K562 (cell line): Measurements from ENCODE around the gene RNGTT. TPM values are rescaled to one million over a fixed set of nuclear protein-coding genes. Genes with fewer than 3 reads are reported as not detected.

Experiments used
- ATF1 ChIP-seq, 2 experiments: fragments of 450-650 bp in 1 of 2; IDR thresholded peaks; 2 replicates each; pipeline ENCODE4 v1.6.1; 2016; ENCODE audit warnings: missing compliant biosample characterization in 1 of 2, missing genetic modification characterization in 1 of 2
- ATF7 ChIP-seq: fragments of 450-650 bp; IDR thresholded peaks from 2 replicates; pipeline ENCODE4 v1.7.1; 2014; ENCODE audit warnings: mild to moderate bottlenecking, moderate library complexity
- CEBPB ChIP-seq: fragments of 450-650 bp; IDR thresholded peaks from 2 replicates; pipeline ENCODE4 v1.6.1; 2016; ENCODE audit warnings: missing genetic modification characterization, missing compliant biosample characterization
- CREB3 ChIP-seq: fragments of 450-650 bp; conservative IDR thresholded peaks from 2 replicates; pipeline ENCODE4 v1.6.1; 2016; ENCODE audit warnings: missing genetic modification characterization, low read depth, mild to moderate bottlenecking, missing compliant biosample characterization, moderate library complexity
- CTBP1 ChIP-seq: fragments of 450-650 bp; IDR thresholded peaks from 2 replicates; pipeline ENCODE4 v1.6.1; 2016; ENCODE audit warnings: borderline replicate concordance
- DMBX1 ChIP-seq: fragments of 250-450 bp; sonication (Bioruptor Pico); IDR thresholded peaks from 2 replicates; pipeline ENCODE4 v1.8.0; 2022; ENCODE audit warnings: inconsistent platforms, mild to moderate bottlenecking, moderate library complexity, borderline replicate concordance
- EP400 ChIP-seq: fragments of 450-650 bp; IDR thresholded peaks from 2 replicates; pipeline ENCODE4 v1.6.1; 2017; ENCODE audit warnings: antibody characterized with exemption, mild to moderate bottlenecking, moderate library complexity
- ERF ChIP-seq: fragments of 450-650 bp; formaldehyde crosslinking; IDR thresholded peaks from 2 replicates; pipeline ENCODE4 v1.4.0; 2020; ENCODE audit warnings: mild to moderate bottlenecking, mixed read lengths
- KAT8 ChIP-seq: fragments of 450-650 bp; IDR thresholded peaks from 2 replicates; pipeline ENCODE4 v1.6.1; 2016; ENCODE audit warnings: low read depth, mild to moderate bottlenecking
- KDM1A ChIP-seq, 2 experiments: fragments of 450-650 bp; IDR thresholded peaks; 2 replicates each; pipeline ENCODE4 v1.6.1; 2016; ENCODE audit warnings: mild to moderate bottlenecking in 2 of 2
- KHSRP ChIP-seq: fragments of 450-650 bp; IDR thresholded peaks from 2 replicates; pipeline ENCODE4 v1.6.1; 2017
- MTA3 ChIP-seq: fragments of 450-650 bp; formaldehyde crosslinking; IDR thresholded peaks from 2 replicates; pipeline ENCODE4 v1.6.1; 2017; ENCODE audit warnings: mild to moderate bottlenecking, borderline replicate concordance
- NFIC ChIP-seq: fragments of 450-650 bp; IDR thresholded peaks from 2 replicates; pipeline ENCODE4 v1.6.1; 2017; ENCODE audit warnings: mild to moderate bottlenecking, inconsistent platforms
- NFRKB ChIP-seq: fragments of 450-650 bp; IDR thresholded peaks from 2 replicates; pipeline ENCODE4 v1.6.1; 2016; ENCODE audit warnings: low read depth
- POLR2H ChIP-seq: IDR thresholded peaks from 2 replicates; pipeline ENCODE4 v1.6.1; 2016; ENCODE audit warnings: missing genetic modification characterization, low read depth, mild to moderate bottlenecking, control low read depth, missing compliant biosample characterization, moderate library complexity
- TAL1 ChIP-seq: fragments of 450-650 bp; IDR thresholded peaks from 2 replicates; pipeline ENCODE4 v1.6.1; 2016; ENCODE audit warnings: mild to moderate bottlenecking
- TEAD4 ChIP-seq, 2 experiments: sonication (generic) in 1 of 2; formaldehyde crosslinking in 1 of 2; IDR thresholded peaks; 2 replicates each; pipeline versions ENCODE4 v1.6.1 to v1.8.0; 2012 to 2022; ENCODE audit warnings: borderline replicate concordance in 1 of 2, inconsistent platforms in 1 of 2, low read length in 1 of 2, mild to moderate bottlenecking in 1 of 2, missing genetic modification reagents in 1 of 2
- TFAP4 ChIP-seq: sonication (generic); formaldehyde crosslinking; IDR thresholded peaks from 2 replicates; pipeline ENCODE4 v1.8.0; 2022; ENCODE audit warnings: missing genetic modification reagents, mild to moderate bottlenecking, moderate library complexity, borderline replicate concordance
- ZBTB17 ChIP-seq: fragments of 450-650 bp; formaldehyde crosslinking; IDR thresholded peaks from 2 replicates; pipeline ENCODE4 v1.4.0; 2020; ENCODE audit warnings: mild to moderate bottlenecking
- ZBTB9 ChIP-seq: fragments of 450-650 bp; formaldehyde crosslinking; IDR thresholded peaks from 2 replicates; pipeline ENCODE4 v1.4.0; 2020; ENCODE audit warnings: mild to moderate bottlenecking, moderate library complexity
- ZKSCAN3 ChIP-seq: fragments of 250-450 bp; sonication (Bioruptor Pico); IDR thresholded peaks from 2 replicates; pipeline ENCODE4 v1.4.0; 2020
- ZNF197 ChIP-seq: fragments of 200-800 bp; sonication (Bioruptor generic); IDR thresholded peaks from 2 replicates; pipeline ENCODE4 v1.6.1; 2016; ENCODE audit warnings: low read depth, missing genetic modification characterization, missing compliant biosample characterization
- ZNF212 ChIP-seq: fragments of 450-650 bp; formaldehyde crosslinking; IDR thresholded peaks from 2 replicates; pipeline ENCODE4 v1.4.0; 2020; ENCODE audit warnings: mild to moderate bottlenecking
- ZNF41 ChIP-seq: fragments of 250-450 bp; sonication (Bioruptor Pico); conservative IDR thresholded peaks from 2 replicates; pipeline ENCODE4 v1.4.0; 2020; ENCODE audit warnings: mild to moderate bottlenecking
- ZNF644 ChIP-seq: fragments of 200-800 bp; sonication (Bioruptor generic); IDR thresholded peaks from 2 replicates; pipeline ENCODE4 v1.6.1; 2016; ENCODE audit warnings: low read depth, missing genetic modification characterization, missing compliant biosample characterization
- ZNF696 ChIP-seq: fragments of 250-450 bp; sonication (Bioruptor Pico); conservative IDR thresholded peaks from 2 replicates; pipeline ENCODE4 v1.4.0; 2020; ENCODE audit warnings: mild to moderate bottlenecking, moderate library complexity
- ZNF75A ChIP-seq: fragments of 450-650 bp; formaldehyde crosslinking; IDR thresholded peaks from 2 replicates; pipeline ENCODE4 v1.4.0; 2020; ENCODE audit warnings: mild to moderate bottlenecking
- polyA plus RNA-seq, 8 experiments: library from polyadenylated mRNA; depleted of rRNA in 4 of 8; stranded (reverse) in 5 of 8; unstranded in 3 of 8; fragments of >200 nt; fragmentation: Nextera tagmentation in 2 of 8; fragmentation: Illumina TruSeq in 1 of 8; extraction: Ambion mirVana in 2 of 8; extraction: Trizol in 1 of 8; gene quantifications; 2 replicates each; pipeline versions ENCODE4 v1.2.1 to v1.2.3, GENCODE V29; 2011 to 2014; ENCODE audit warnings: inconsistent platforms in 1 of 8, missing spikeins in 1 of 8
- total RNA-seq, 7 experiments: library from RNA; depleted of rRNA in 6 of 7; stranded (reverse); fragments of >200 nt in 6 of 7; fragmentation: Illumina TruSeq in 2 of 7; extraction: Trizol in 2 of 7; gene quantifications; 2 replicates each; pipeline versions ENCODE4 v1.2.1 to v1.2.3, GENCODE V29; 2011 to 2021; ENCODE audit warnings: low replicate concordance in 1 of 7

The RNGTT gene
- total and polyA plus RNA-seq, 9 of the 15 experiments (the other 6 are each of a cell fraction or from before 2014, with no cell fraction given) = 6.1 to 31.7 (median 19.5) TPM

GRCh38 chr6:89009624-89010059 is 46.2 kb upstream of the RNGTT start (continued):
- TF ChIP-seq ZNF41 = 0 out of 2 replicates have a peak, but pooled peaks have one; percentile 49
- no peak for TF ChIP-seq ZNF696
- TF ChIP-seq ZNF197 (CRISPR knock-in tag) = peak; percentile 53; the same call in 1 of the 2 replicates
- TF ChIP-seq KAT8 = 0 out of 2 replicates have a peak, but pooled peaks have one; percentile 29
- peak; percentile 89 for TF ChIP-seq CREB3 (tag)
- peak; percentile 99 for TF ChIP-seq CEBPB (tag)
- no peak for TF ChIP-seq ATF1 (CRISPR knock-in tag; IDR thresholded peaks at IDR 0.05)
- peak; percentile 81 for TF ChIP-seq ATF1 (tag; IDR thresholded peaks at IDR 0.05)
- TF ChIP-seq DMBX1 = peak; percentile 56; the same call in 1 of the 2 replicates
- TF ChIP-seq ZBTB9 (CRISPR knock-in tag) = peak; percentile 65; the same call in 1 of the 2 replicates
- TF ChIP-seq KHSRP = no peak
- no peak for TF ChIP-seq ZKSCAN3 (CRISPR knock-in tag)
- no peak for TF ChIP-seq TFAP4 (CRISPR knock-in tag)
- no peak for TF ChIP-seq ZNF75A (CRISPR knock-in tag)
- TF ChIP-seq MTA3 = 0 out of 2 replicates have a peak, but pooled peaks have one; percentile 56
- TF ChIP-seq CTBP1 = peak; percentile 73; the same call in 1 of the 2 replicates
- TF ChIP-seq NFIC = no peak
- 0 out of 2 replicates have a peak, but pooled peaks have one; percentile 21 for TF ChIP-seq ZBTB17 (CRISPR knock-in tag)
- TF ChIP-seq ERF = 0 out of 2 replicates have a peak, but pooled peaks have one; percentile 66
- peak; percentile 57; the same call in 1 of the 2 replicates for TF ChIP-seq ATF7
- TF ChIP-seq TEAD4 (IDR thresholded peaks at IDR 0.05; ENCODE audit: low read length) = peak; percentile 86
- TF ChIP-seq TEAD4 (CRISPR knock-in tag; IDR thresholded peaks at IDR 0.05; ENCODE audit: borderline replicate concordance) = no peak
- peak; percentile 67 for TF ChIP-seq EP400
- TF ChIP-seq POLR2H (tag) = peak; percentile 60
- TF ChIP-seq NFRKB = peak; percentile 72
- 0 out of 4 replicates have a peak, but pooled peaks of 1 of the 2 experiments have one; percentile 7 for TF ChIP-seq KDM1A (IDR thresholded peaks at IDR 0.05)
- peak; percentile 79; the same call in 1 of the 2 replicates for TF ChIP-seq ZNF644
- no peak for TF ChIP-seq ZNF212 (CRISPR knock-in tag)
- TF ChIP-seq TAL1 = peak; percentile 60; the same call in 1 of the 2 replicates
